Spleen (tissue), 7 donors: ENCODE measurements around the gene ZNF524.

Experiments used
- POLR2A ChIP-seq, 3 donors: fragments of 450-650 bp; IDR thresholded peaks; one replicate each; pipeline ENCODE4 v1.5.1; 2017; ENCODE audit warnings: antibody characterized with exemption in 3 of 3, mild to moderate bottlenecking in 1 of 3
- TF ChIP-seq, protein P1 (sequence below), 11 experiments: fragments of 200-600 bp in 7 of 11; fragments of 450-650 bp in 4 of 11; sonication (generic) in 4 of 11; IDR thresholded peaks in 8 of 11; conservative IDR thresholded peaks in 3 of 11; 1 replicate in 7 of 11; 2 replicates in 4 of 11; pipeline versions ENCODE4 v1.4.0 to v1.8.0; 2016 to 2021; ENCODE audit warnings: antibody characterized with exemption in 11 of 11, inconsistent platforms in 4 of 11, mild to moderate bottlenecking in 1 of 11
- donor health status: DM: no; HTN: no; CAD: no; lungs with moderate emphysema.
- donor health status: DM: no; HTN: no; CAD: no.
- donor health status: DM: no; HTN: no; CAD: no.

DNA sequence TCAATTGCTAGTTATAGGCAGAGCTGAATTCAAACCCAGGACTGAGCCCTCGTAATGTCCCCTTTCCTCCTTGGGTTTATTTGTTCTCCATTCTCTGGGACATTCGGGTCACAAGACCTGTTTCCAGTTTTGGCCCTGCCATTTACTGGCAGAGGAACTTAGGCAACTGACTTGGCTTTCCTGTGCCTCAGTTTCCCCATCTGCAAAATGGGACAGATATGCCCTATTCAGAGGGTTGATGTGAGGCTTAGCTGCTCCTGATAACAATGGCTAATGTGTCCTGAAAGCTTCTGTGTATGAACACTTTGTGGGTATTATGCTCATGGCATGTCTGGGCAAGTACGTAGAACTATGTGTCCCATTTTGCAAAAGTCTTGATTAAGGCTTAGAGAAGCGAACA lies 996 bp downstream of the ZNF524 start:
- TF ChIP-seq, protein P1, sequence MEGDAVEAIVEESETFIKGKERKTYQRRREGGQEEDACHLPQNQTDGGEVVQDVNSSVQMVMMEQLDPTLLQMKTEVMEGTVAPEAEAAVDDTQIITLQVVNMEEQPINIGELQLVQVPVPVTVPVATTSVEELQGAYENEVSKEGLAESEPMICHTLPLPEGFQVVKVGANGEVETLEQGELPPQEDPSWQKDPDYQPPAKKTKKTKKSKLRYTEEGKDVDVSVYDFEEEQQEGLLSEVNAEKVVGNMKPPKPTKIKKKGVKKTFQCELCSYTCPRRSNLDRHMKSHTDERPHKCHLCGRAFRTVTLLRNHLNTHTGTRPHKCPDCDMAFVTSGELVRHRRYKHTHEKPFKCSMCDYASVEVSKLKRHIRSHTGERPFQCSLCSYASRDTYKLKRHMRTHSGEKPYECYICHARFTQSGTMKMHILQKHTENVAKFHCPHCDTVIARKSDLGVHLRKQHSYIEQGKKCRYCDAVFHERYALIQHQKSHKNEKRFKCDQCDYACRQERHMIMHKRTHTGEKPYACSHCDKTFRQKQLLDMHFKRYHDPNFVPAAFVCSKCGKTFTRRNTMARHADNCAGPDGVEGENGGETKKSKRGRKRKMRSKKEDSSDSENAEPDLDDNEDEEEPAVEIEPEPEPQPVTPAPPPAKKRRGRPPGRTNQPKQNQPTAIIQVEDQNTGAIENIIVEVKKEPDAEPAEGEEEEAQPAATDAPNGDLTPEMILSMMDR (IDR thresholded peaks at IDR 0.05 in 8 of 11, conservative IDR thresholded peaks at IDR 0.05 in 3 of 11) = no peak
- TF ChIP-seq POLR2A (IDR thresholded peaks at IDR 0.05) = no peak
